CD4-positive, alpha-beta T cell treated with Interleukin-6 for 4 hours (primary cell): ENCODE results near the gene MYL4.
"Not testable (repeated sequence)": the region's sequence is repeated elsewhere in the genome, so short reads cannot be mapped to it uniquely, and the experiment has no call there.

Experiments
- DNase-seq: peaks from one replicate; pipeline ENCODE4 v3.0.0-alpha.2; 2020; ENCODE audit warnings: mixed read lengths

MYL4 gene

DNA sequence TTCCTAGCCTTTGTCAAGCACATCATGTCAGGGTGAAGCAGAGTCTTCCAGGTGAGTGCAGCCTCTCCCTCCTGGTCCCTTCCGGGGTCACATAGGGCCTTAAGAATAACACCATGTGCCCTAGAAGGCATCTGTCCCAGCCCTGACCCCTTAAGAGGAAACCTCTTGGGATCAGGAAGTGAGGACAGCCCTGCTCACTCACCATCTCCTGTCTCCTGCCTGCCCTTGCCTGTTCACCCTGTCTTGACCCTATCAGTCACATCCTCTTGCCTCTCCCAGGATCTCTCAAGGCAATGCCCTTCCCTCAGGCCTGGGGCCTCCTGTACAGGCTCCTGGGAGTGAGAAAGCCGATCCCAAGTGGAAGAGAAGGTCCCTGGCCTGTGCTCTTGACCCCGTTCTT is 13.9 kb downstream of the MYL4 start:
- DNase-seq, result no peak

DNA sequence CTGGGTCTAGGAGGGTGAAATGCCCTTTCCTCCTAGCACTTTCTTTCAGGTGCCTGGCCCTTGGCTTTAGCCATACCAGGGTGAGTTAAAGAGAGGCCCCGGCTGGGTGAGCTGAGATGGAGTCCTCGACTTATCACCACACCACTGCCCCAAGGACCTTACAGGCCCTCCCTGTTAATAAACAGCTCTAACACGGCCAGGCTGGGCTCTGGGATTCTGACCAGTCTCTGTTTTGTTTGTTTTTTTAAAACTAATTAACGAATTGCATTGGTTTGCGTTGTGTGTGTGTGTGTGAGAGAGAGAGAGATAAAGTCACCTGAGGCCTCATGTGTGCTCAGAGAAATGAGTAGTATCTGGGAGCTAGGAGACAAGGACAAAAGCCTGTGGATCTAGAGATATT is 14.3 kb downstream of the MYL4 start:
- DNase-seq, result no peak

DNA sequence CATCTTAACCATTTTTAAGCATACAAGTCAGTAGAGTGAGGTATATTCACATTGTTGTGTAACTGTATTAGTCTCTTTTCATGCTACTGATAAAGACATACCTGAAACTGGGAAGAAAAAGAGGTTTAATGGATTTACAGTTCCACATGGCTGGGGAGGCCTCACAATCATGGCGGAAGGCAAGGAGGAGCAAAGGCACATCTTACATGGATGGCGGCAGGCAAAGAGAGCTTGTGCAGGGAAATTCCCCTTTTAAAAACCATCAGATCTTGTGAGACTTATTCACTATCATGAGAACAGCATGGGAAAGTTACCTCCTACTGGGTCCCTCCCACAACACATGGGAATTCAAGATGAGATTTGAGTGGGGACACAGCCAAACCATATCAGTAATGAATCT is 14.9 kb downstream of the MYL4 start:
- not testable (repeated sequence) for DNase-seq

DNA sequence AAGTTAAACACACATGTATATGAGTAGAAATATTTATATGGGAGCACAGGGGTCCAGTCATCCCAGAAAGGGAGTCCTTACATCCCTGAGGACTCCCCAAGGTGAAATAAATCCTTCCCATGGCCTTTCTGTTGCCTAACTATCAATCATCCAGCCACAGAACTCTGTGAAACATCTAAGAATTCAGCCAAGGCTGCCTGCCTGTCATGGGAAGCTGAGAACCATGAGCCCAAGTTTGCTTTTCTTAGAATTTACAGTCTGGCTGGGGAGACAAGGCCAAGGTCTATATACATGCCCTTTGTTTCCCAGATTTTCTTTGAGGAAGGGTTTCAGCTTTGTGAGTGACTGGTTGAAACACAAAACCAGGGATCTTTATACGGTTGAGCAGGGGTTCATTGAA is 15.8 kb downstream of the MYL4 start:
- no peak for DNase-seq

DNA sequence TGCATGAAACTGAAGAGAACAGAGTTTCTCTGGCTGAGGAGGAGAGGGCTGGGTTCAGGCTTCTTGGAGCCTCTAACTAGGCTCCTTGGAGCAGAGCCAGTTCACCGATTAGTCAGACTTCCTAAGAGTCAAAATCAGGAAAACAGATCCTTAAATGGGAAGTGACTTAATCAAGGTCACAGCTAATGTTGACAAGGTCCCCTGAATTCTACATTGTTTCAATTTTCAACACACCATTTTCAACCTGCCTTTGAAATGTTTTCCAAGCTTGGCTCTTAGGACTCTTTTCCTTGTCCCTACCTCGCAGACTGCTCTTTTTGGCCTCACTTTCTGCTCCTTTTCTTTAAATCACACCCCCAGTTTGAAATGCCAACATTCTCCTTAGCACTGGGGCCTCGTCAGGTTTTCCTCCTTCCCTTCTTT is 16.3 kb downstream of the MYL4 start:
- no peak for DNase-seq

DNA sequence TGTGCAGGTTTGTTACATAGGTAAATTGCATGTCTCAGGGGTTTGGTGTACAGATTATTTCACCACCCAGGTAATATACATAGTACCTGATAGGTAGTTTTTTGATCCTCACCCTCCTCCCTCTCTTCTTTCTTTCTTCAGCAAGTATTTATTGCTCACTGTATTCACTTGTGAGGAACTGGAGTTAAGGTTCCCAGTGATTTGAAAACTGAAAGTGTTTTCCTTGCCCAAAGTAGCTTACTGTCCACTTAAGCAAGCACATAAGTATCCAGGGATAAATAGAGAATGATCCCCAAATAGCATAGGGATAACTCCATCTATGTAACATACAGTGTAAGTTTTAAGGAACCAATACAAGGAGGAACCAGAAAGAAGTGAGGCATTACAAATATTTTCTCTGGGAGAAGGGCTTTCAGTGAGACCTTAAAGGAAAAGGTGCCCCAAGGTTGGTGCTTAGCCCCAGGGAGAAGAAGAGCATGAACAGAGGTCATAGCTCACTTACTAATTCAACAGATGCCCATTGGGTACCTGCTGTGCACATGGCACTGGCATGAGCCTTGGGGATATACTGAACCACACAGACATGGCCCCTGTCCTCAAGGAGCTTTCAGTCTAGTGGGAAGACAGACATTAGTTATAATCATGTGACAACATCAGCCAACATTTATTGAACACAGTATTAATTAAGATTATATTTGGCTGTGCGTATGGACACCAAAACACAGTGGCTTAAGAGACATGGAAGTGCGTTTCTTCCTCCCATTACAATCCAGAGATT is 17.0 kb downstream of the MYL4 start:
- DNase-seq, result no peak

DNA sequence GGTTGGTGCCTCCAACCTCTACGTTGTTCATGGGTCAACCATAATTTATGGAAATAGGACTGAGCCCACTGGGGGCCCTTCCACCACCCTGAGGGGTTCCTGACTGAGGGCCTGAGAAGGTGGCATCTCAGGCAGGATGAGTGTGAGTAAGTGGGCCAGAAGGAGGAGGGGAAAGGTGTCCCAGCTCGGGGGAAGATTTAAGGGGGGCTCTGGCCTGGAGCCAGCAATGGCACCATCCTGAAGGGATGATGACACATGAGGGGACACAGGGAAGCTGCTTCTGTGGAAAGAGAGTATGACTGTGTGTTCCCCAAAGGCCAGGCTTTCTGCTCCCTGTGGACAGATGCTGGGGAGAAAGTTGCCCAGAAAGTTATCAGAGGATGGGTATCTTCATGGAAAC is 18.7 kb downstream of the MYL4 start:
- DNase-seq, result no peak

DNA sequence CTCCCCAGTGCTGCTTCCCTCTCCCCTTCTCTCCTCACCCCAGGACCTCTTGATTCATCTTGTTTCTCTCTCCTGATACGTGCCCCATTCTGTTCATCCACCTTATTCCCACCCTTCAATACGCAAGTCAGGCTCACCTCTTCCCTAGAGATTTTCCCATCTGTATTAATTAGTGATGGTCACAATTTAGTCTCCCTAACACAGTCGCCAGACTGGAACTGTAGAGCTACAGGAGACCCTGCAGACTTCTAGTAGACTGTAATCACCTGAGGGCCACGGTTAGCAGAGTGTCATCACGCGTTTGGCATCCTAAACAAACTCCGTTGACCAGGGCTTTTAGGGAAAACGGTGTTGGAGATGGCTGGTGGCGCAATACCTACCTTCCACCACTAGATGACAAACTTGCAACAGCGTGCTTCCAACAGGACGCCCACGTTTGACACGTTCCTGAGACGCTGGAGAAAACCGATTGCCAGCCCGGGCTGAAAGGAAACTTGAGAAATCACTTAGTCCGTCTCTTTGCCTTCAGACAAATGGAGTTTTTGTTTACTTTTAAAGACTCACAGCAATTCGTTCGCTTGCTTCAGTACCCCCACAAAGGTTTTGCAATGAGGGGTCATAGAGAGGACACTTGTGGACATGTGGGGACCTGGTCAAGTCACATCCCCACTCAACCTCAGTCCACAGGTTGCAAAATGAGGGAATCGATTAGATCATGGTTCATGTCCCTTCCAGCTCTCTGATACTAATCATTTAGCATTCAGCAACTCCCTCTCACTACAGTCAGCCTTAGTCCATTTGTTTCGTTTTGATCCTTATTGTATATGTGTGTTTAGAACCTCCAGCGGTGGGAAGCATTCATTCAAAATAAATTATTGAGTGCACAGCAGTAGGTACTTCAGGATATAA is 20.6 kb downstream of the MYL4 start:
- peak; percentile 75 for DNase-seq

DNA sequence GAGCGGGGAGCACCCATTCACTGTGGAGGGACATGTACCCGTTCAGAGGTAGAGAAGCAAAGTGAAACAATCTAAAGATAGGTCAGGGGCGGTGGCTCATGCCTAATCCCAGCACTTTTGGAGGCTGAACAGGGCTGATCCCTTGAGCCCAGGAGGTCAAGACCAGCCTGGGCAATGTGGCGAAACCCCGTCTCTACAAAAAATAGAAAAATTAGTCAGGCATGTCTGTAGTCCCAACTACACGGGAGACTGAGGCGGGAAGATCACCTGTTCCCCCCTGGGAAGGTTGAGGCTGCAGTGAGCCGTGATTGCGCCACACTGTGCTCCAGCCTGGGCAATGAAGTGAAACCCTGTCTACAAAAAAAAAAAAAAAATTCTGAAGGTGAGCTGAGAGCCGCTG is 21.7 kb downstream of the MYL4 start:
- DNase-seq, result no peak

DNA sequence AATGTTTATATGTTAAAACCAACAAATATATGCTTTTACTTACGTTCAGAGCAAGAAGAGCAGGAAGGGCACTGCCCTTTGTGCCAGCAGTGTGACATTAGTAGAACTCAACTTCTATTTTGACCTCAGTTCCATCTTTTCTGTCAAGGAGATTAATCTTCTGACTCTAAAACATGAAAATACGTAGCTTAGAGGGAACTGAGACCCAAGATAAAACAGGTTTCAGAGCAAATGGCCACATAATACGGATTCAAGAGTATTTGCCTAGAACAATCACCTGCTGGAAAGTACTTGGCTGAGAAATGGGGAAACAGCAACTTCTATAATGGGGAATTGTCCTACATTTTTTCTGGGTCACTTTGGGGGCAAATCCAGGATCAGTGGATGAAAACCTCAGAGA is 22.2 kb downstream of the MYL4 start:
- DNase-seq, result no peak

- DNase-seq, result no peak
Measured at GRCh38 chr17:47231866-47232265, 22.7 kb downstream of the MYL4 start.

- DNase-seq, result no peak
Measured at GRCh38 chr17:47232465-47232864, 23.3 kb downstream of the MYL4 start.

- no peak for DNase-seq
Measured at GRCh38 chr17:47235506-47235905, 26.4 kb downstream of the MYL4 start.

GRCh38 chr17:47235923-47236322 is 26.8 kb downstream of the MYL4 start:
- DNase-seq, result no peak

- DNase-seq, result no peak
Measured at GRCh38 chr17:47237841-47238240, 28.7 kb downstream of the MYL4 start.

GRCh38 chr17:47238321-47239010 is 29.3 kb downstream of the MYL4 start:
- DNase-seq, result no peak

DNA sequence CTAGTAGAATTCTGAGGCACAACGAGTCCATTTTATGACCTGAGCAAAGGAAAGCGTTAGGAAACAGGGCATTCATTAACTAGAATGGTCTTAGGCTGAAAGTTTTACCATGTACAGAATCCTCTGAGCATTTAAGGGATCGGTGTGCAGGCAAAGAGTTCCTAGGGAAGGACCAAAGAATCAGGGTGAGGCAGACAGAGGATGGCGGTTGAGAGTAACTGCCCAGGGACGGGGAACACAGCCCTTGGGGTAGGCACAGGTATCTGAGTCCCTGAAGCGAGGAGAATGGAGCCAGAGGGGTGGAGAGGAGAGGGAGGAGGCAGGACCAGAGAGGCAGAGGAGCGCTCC is 30.4 kb downstream of the MYL4 start:
- DNase-seq, result no peak

DNA sequence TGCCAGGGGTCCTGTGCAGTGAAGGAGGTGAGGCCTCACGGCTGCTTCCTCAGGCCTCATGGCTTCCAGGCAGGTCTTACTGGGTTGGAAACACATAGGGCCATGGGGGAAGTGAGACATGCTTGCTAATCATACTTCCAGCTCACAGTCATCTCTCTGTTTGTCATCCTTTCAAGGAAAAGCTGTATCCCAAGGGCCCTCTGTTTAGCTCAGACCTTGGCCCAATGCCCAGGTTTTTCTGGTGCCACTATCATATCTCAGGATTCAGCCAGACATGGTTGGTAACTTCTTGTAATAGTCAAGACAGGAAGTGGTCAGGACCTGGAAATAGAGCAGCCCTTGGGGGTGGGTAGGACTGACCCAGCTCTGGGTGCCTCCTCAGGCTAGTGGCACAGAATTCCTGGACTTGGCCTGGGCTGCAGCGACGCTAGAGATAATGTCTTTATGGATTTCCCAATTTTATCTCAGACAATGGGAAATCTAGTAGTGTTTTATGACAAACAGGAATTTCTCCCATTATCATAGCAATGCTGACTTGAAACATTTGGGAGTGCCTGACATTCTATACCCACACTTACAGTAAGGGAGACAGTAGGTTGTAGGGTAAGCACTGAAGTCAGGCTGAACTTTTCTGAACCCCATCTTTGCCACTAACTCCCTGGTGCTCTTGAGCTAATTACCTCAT is 31.0 kb downstream of the MYL4 start:
- no peak for DNase-seq

- DNase-seq, result no peak
Measured at GRCh38 chr17:47240806-47241205, 31.7 kb downstream of the MYL4 start.

DNA sequence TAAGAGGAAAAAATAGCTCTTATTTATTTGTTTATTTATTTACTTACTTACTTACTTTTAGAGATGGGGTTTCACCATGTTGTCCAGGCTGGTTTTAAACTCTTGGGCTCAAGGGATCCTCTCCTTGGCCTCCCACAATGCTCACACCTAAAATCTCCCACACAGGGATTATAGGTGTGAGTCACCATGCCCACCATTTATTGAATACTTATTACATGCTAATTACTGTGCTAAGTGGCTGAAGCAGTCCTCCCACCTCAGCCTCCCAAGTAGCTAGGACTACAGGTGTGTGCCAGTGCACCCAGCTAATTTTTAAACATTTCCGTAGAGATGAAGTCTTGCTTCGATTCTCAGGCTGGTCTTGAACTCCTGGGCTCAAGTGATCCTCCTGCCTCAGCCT is 33.5 kb downstream of the MYL4 start:
- DNase-seq, result no peak

DNA sequence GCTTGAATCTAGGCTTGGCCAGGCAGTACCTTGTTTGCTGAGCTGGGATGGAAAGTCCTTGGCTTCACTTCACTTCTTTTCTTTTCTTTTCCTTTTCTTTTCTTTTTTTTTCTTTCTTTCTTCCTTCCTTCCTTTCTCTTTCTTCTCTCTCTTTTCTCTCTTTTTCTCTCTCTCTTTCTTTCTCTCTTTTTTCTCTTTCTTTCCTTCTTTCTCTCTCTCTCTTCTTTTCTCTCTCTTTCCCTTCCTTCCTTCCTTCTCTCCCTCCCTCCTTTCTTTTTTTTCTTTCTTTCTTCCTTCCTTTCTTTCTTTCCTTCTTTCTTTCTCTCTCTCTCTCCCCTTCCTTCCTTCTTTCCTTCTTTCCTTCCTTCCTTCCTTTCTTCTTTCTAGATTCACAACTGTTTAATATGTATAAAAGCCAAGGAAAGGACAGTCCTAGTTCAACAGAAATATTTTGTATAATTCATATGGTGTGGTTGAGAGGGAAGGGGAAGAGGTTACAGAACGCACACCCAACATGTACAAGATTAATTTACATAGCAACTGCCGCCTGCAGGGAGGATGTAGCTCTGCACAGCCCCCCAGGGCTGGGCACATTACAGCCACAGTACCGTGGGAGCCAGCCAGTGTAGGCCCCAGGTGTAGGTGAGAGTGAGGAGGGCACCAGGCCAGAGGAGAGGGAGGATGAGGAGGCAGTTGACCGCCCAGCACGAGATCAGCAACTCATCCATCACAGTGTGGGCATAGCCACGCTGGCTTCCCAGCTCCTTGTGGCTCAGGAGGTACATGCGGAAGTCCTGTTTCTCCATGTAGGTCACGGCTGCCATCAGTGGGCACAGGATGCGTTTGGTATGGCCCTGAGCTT is 34.8 kb downstream of the MYL4 start:
- no peak for DNase-seq

DNA sequence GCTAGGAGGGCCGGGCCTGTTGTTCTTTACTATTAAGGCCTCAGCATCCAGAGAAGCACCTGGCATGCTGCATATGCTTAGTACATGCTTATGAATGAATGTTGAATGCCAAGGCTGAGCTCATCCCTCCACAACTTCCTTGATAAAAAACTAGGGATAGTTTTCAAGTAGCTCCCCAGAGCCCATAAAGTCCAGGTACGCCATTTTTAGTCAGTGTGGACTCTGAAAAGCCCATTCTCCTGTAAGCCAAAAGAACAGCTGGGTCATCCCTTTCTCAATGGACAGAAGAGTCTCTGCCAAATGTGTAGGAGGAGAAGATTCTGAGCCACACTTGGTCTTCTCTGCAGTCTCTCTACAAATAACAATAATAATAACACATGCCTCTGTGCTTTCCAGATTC is 35.5 kb downstream of the MYL4 start:
- DNase-seq, result no peak
